GM12891 (cell line): ENCODE data around the gene INSR.

Experiments used
- DNase-seq: peaks from one replicate; pipeline ENCODE4 v3.0.0; 2011; ENCODE audit warnings: low spot score; ENCODE audit not compliant: insufficient read length
- FAIRE-seq: peaks from 2 replicates; lab custom pipeline; 2011; peaks lifted over from hg19 to GRCh38; lab: Jason Lieb, UNC
- PAX5 ChIP-seq: IDR thresholded peaks from 2 replicates; pipeline ENCODE4 v1.6.1; 2011; ENCODE audit warnings: low read length, moderate library complexity, mild to moderate bottlenecking; ENCODE audit not compliant: insufficient read depth, severe bottlenecking
- POLR2A ChIP-seq: IDR thresholded peaks from 2 replicates; pipeline ENCODE4 v1.6.1; 2011; ENCODE audit warnings: low read depth, low read length, control low read depth
- POLR2AphosphoS5 ChIP-seq: IDR thresholded peaks from 2 replicates; pipeline ENCODE4 v1.6.1; 2011; ENCODE audit warnings: low read depth, low read length, control low read depth
- POU2F2 ChIP-seq: IDR thresholded peaks from 2 replicates; pipeline ENCODE4 v1.6.1; 2011; ENCODE audit warnings: low read depth, mild to moderate bottlenecking, control low read depth, low read length, moderate library complexity
- SPI1 ChIP-seq: IDR thresholded peaks from 2 replicates; pipeline ENCODE4 v1.6.1; 2011; ENCODE audit warnings: low read depth, low read length, control low read depth
- TAF1 ChIP-seq: IDR thresholded peaks from 2 replicates; pipeline ENCODE4 v1.6.1; 2011; ENCODE audit warnings: low read depth, low read length, control low read depth

Gene INSR

DNA sequence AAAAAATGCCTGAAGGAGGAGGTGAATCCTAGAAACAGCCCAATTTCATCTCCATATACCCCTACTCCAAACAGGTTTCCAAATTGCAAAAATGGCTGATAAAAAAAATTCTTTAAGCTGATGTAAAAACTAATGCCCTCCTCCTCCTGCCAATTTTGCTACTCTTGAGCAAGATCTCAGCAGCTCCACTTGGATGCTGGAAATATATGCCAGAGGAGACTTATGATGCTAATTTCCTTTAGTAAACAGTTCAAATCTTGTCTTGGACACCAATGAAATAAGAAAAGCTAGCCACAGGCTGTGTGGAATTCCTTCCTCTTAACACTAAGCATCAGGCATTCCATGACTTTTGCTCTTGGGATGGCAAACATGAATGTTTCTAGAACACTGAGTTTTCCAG is 67.5 kb downstream of the INSR start:
- no peak for FAIRE-seq
- no peak for TF ChIP-seq POU2F2
- TF ChIP-seq SPI1: no peak
- no peak for TF ChIP-seq PAX5
- no peak for TF ChIP-seq POLR2A
- TF ChIP-seq POLR2AphosphoS5: no peak
- no peak for TF ChIP-seq TAF1
- no peak for DNase-seq

- FAIRE-seq (peak; percentile 16), DNase-seq (no peak)
- TF ChIP-seq POU2F2: no peak
Measured at GRCh38 chr19:7225741-7226140, 68.5 kb downstream of the INSR start.

- TF ChIP-seq POLR2AphosphoS5 (no peak), POLR2A (no peak), PAX5 (no peak), TAF1 (no peak), SPI1 (no peak), POU2F2 (no peak)
- DNase-seq (no peak), FAIRE-seq (no peak)
Measured at GRCh38 chr19:7224995-7225394, 69.2 kb downstream of the INSR start.

DNA sequence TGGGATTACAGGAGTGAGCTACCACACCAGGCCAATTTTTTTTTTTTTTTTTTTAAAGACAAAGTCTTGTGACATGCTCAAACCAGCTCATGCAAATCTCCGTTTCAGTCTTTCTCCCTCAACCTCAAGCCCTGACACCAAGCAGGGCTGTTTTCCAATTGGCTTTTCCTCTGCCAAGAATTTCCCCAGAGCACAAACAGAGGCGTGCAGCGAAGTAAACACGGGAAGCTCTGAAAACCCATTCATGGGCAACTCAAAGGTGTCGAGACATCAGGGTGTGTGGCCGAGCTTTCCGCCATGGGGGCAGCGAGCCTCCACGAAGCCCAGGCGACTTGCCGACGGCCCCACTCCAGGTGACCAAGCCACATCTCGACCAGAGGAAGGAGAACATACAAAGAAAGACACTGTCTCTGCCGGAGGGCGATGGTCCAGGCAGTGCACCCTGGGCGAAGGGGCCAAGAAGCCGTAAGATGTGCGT is 70.0 kb downstream of the INSR start:
- no peak for DNase-seq

DNA sequence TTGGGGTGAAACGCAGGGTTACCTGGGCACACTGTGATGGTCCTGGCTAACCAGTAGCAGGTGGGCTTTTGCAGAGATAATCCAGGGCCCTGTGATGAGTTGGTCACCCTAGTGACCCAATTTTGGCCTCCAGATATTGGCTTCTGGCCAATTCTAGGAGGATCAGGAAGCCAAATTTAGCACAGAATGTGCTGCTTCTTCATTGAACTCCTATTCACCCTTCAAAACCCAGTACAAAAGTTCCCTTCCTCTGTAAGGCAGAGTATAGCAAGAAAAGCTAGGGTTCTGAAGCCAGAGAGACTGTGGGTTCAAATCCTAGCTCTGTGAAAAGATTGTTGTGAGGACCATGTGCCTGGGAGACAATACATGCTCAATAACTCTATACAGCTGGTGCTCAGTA is 70.8 kb downstream of the INSR start:
- TF ChIP-seq POLR2AphosphoS5: no peak
- TF ChIP-seq POU2F2: no peak
- FAIRE-seq (peak; percentile 35), DNase-seq (no peak)

More for the DNA sequence above, 70.0 kb downstream of the INSR start:
- TF ChIP-seq POLR2A (no peak), POU2F2 (no peak), SPI1 (no peak), TAF1 (no peak), PAX5 (no peak), POLR2AphosphoS5 (no peak)
- no peak for FAIRE-seq

- TF ChIP-seq TAF1 (no peak), SPI1 (no peak), POU2F2 (no peak), POLR2AphosphoS5 (no peak), POLR2A (no peak), PAX5 (no peak)
- FAIRE-seq (no peak), DNase-seq (no peak)
Measured at GRCh38 chr19:7219056-7219455, 75.2 kb downstream of the INSR start.

DNA sequence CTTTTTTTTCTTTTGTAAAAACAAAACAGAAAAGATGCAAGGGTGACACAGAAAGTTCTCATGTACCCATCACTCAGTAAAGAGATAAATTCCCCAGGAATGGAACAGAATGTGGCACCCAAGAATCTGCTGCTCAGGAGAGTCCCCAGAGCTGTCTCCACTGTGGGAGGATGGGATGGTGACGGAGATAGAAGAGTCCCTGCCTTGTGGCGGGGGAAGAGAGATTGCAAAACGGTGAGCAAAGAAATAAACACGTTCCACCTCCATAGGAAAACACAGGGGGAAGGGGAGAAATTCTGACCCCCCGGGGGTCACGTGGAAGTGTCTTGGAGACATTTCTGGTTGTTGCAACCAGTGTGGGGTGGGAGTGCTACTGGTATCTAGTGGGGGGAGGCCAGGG is 76.4 kb downstream of the INSR start:
- FAIRE-seq: peak; percentile 5

GRCh38 chr19:7216373-7216902 is 77.8 kb downstream of the INSR start:
- TF ChIP-seq SPI1: no peak
- TF ChIP-seq TAF1: no peak
- no peak for TF ChIP-seq POU2F2
- TF ChIP-seq POLR2AphosphoS5: no peak
- no peak for TF ChIP-seq POLR2A
- TF ChIP-seq PAX5: no peak
- no peak for DNase-seq
- FAIRE-seq: peak; percentile 5

More for the DNA sequence above, 76.4 kb downstream of the INSR start:
- no peak for DNase-seq
- no peak for TF ChIP-seq PAX5

GRCh38 chr19:7215176-7215575 is 79.0 kb downstream of the INSR start:
- TF ChIP-seq TAF1 (no peak), POU2F2 (no peak), SPI1 (no peak), PAX5 (no peak)
- FAIRE-seq: peak; percentile 23
- no peak for DNase-seq

DNA sequence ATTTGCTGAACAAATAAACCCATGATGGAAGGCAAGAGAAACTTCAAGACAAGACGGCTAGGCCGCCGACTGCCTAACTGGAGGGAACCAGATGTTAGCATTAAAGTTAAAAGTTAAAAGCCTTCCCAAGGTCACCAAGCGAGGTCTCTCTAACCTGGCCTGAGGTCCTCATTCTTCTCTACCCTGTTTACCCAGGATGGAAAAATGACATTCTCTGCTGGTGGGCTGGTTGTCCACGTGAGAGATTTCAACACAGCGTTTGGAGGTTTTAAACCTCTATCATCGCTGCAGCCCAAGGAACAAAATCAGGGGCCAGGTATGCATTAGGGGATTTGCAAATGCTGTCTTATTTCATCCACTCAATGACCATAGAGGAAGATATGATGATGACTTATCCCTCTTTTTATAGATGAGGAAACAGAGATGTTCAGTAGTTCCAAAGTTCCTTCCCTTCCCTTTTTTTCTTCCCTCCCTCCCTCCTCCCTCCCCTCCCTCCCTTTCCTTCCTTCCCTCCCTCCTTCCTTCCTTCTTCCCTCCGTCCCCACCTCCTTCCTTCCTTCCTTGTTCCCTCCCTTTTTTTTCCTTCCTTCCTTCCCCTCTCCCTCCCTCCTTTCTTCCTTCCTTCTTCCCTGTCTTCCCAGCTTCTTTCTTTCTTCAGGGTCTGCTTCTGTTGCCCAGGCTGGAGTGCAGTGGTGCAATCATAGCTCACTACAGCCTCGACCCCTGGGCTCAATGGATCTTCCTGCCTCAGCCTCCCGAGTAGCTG is 79.7 kb downstream of the INSR start:
- no peak for TF ChIP-seq SPI1
- TF ChIP-seq TAF1: no peak
- no peak for TF ChIP-seq POLR2A
- TF ChIP-seq POLR2AphosphoS5: no peak
- no peak for FAIRE-seq
- no peak for DNase-seq
